ENCODE data around the gene LY86. TPM values are rescaled to one million over a fixed set of nuclear protein-coding genes. Genes with fewer than 3 reads are reported as not detected.

Gene LY86
- not detected in 2 replicates for total RNA-seq

- H3K27me3 ChIP-seq (ENCODE audit: control insufficient read depth, insufficient read depth, low read length): no peaks in the 10 kb centered on the region
- DNase-seq (ENCODE audit: low read depth): no peak
These were observed at the start of gene LY86 for GRCh38 chr6:6588064-6588923. TSS of gene LY86 (plus strand) at chr6:6588720. CDS start at chr6:6588735, 15 bp downstream.

GRCh38 chr6:6539036-6539435 is 49.5 kb upstream of the LY86 start:
- no peak for TF ChIP-seq CTCF (IDR thresholded peaks at IDR 0.05; ENCODE audit: insufficient read depth, low read length, severe bottlenecking)
- FAIRE-seq: no peak

More at GRCh38 chr6:6588064-6588923, at the start of gene LY86:
- H3K36me3 ChIP-seq (ENCODE audit: control insufficient read depth, insufficient read depth, low read length): no peaks in the 10 kb centered on the region
- TF ChIP-seq CTCF (IDR thresholded peaks at IDR 0.05; ENCODE audit: insufficient read depth, low read length, severe bottlenecking): no peak
- FAIRE-seq: no peak
- no peak within 1 kb of the TSS for H3K4me3 ChIP-seq (ENCODE audit: low read depth, low read length)

GRCh38 chr6:6542357-6542756 is 46.2 kb upstream of the LY86 start:
- DNase-seq (ENCODE audit: low read depth) (no peak), FAIRE-seq (no peak)
- no peak overlapping the region for H3K4me3 ChIP-seq (ENCODE audit: low read depth, low read length)
- no peak for TF ChIP-seq CTCF (IDR thresholded peaks at IDR 0.05; ENCODE audit: insufficient read depth, low read length, severe bottlenecking)
- peaks cover 2% of the 10 kb centered on the region for H3K27me3 ChIP-seq (ENCODE audit: control insufficient read depth, insufficient read depth, low read length)
- no peaks in the 10 kb centered on the region for H3K36me3 ChIP-seq (ENCODE audit: control insufficient read depth, insufficient read depth, low read length)

More at GRCh38 chr6:6539036-6539435, 49.5 kb upstream of the LY86 start:
- DNase-seq (ENCODE audit: low read depth): no peak
- H3K36me3 ChIP-seq (ENCODE audit: control insufficient read depth, insufficient read depth, low read length): no peaks in the 10 kb centered on the region
- no peak overlapping the region for H3K4me3 ChIP-seq (ENCODE audit: low read depth, low read length)
- H3K27me3 ChIP-seq (ENCODE audit: control insufficient read depth, insufficient read depth, low read length): no peaks in the 10 kb centered on the region

GRCh38 chr6:6543181-6543879 is 45.2 kb upstream of the LY86 start:
- Histone ChIP-seq H3K27me3 (ENCODE audit: control insufficient read depth, insufficient read depth, low read length) (peaks cover 2% of the 10 kb centered on the region), H3K36me3 (ENCODE audit: control insufficient read depth, insufficient read depth, low read length) (no peaks in the 10 kb centered on the region), H3K4me3 (ENCODE audit: low read depth, low read length) (no peak overlapping the region)
- DNase-seq (ENCODE audit: low read depth): no peak
- no peak for FAIRE-seq
- TF ChIP-seq CTCF (IDR thresholded peaks at IDR 0.05; ENCODE audit: insufficient read depth, low read length, severe bottlenecking): no peak

- TF ChIP-seq CTCF (IDR thresholded peaks at IDR 0.05; ENCODE audit: insufficient read depth, low read length, severe bottlenecking): no peak
- Histone ChIP-seq H3K36me3 (ENCODE audit: control insufficient read depth, insufficient read depth, low read length) (no peaks in the 10 kb centered on the region), H3K27me3 (ENCODE audit: control insufficient read depth, insufficient read depth, low read length) (peaks cover 2% of the 10 kb centered on the region), H3K4me3 (ENCODE audit: low read depth, low read length) (no peak overlapping the region)
- no peak for DNase-seq (ENCODE audit: low read depth)
- no peak for FAIRE-seq
These were observed 42.8 kb upstream of the LY86 start for GRCh38 chr6:6545616-6546317.
